PC-3 (cell line): ENCODE measurements around the gene ESR1.

Experiments
- EZH2 ChIP-seq: fragments of 300-600 bp; sonication (generic); IDR thresholded peaks from one replicate; pipeline ENCODE4 v1.6.1; 2017; ENCODE audit warnings: antibody characterized with exemption, mild to moderate bottlenecking, low read length; ENCODE audit not compliant: unreplicated experiment
- EZH2phosphoT487 ChIP-seq: fragments of 300-600 bp; sonication (generic); IDR thresholded peaks from 2 replicates; pipeline ENCODE4 v1.6.1; 2018; ENCODE audit warnings: mild to moderate bottlenecking, antibody characterized with exemption, low read length, borderline replicate concordance
- TF ChIP-seq, protein P1 (sequence below): fragments of 300-600 bp; sonication (generic); conservative IDR thresholded peaks from 2 replicates; pipeline ENCODE4 v1.5.1; 2017; ENCODE audit warnings: antibody characterized with exemption, low read depth, mild to moderate bottlenecking, low read length

DNA sequence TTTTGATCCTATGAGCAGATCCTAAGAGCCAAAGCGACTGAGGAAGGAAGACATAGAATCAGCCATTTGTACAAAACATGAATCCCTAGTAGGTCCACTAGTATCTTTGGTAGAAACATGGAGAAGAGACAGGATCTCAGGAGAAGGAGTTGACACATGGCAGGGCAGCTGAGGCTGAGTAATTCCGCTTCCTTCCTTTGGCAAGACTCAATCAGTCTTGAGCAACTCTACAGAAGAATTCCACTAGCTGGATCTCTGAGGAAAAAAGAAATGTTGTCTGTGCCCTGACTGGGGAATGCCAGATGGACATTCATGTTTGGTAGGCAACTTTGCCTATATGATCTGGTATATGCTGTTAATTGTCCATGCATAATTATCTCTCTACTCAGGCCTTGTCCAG is 35.3 kb downstream of the ESR1 start:
- TF ChIP-seq, protein P1, sequence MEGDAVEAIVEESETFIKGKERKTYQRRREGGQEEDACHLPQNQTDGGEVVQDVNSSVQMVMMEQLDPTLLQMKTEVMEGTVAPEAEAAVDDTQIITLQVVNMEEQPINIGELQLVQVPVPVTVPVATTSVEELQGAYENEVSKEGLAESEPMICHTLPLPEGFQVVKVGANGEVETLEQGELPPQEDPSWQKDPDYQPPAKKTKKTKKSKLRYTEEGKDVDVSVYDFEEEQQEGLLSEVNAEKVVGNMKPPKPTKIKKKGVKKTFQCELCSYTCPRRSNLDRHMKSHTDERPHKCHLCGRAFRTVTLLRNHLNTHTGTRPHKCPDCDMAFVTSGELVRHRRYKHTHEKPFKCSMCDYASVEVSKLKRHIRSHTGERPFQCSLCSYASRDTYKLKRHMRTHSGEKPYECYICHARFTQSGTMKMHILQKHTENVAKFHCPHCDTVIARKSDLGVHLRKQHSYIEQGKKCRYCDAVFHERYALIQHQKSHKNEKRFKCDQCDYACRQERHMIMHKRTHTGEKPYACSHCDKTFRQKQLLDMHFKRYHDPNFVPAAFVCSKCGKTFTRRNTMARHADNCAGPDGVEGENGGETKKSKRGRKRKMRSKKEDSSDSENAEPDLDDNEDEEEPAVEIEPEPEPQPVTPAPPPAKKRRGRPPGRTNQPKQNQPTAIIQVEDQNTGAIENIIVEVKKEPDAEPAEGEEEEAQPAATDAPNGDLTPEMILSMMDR: no peak
- TF ChIP-seq EZH2: no peak
- no peak for TF ChIP-seq EZH2phosphoT487
